ENCODE measurements around the gene KRT76. TPM values are rescaled to one million over a fixed set of nuclear protein-coding genes. Genes with fewer than 3 reads are reported as not detected.

KRT76 gene
- total and polyA plus RNA-seq, 2 experiments from 2014 or later, result not detected

DNA sequence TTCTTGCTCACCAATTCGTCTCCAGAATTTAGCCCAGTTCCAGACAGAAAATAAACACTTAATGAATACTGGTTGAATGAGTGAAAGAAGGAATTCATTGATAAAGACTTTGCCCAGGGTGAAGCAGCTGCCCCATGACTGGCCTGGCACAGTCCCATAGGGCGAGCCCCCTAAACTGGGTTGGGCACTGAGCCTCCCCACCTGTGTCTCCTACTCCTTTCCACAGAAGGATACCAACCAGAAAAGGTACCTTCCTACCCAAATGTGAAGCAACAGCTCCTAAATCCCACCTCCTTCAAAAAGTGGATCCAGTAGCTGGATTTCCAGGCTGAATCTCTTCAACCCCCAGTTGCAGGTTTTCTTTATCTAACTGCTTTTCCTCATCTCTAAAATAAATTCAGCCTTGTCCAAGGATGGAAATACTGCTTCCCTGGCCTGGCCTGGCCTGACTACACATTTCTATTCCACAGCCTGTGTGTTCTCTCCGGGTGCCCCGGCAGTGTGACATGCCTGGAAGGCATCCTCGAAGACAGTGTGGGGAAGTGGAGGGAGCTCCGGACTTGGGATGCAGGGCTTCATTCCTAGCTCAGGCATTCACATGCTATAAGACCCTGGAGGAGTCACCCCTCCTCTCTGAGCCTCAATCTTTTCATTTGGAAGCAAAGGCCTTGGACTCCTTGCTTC lies 11.2 kb upstream of the KRT76 start:
- Histone ChIP-seq H3K27me3 (replicated peaks; ENCODE audit: insufficient read depth) (peaks cover 69% of the 10 kb centered on the region), H4K20me1 (ENCODE audit: insufficient read depth) (no peaks in the 10 kb centered on the region), H3K36me3 (ENCODE audit: low read depth) (no peaks in the 10 kb centered on the region), H3K79me2 (ENCODE audit: insufficient read depth) (no peaks in the 10 kb centered on the region), H3K9me2 (ENCODE audit: insufficient read depth) (no peaks in the 10 kb centered on the region), H3K27ac (no peak overlapping the region), H3K4me2 (ENCODE audit: unreplicated experiment) (no peak overlapping the region), H3K9me3 (ENCODE audit: low read depth) (no peaks in the 10 kb centered on the region), H3F3A (ENCODE audit: insufficient read depth) (no peaks in the 10 kb centered on the region), H3K4me1 (ENCODE audit: insufficient read depth) (no peaks in the 10 kb centered on the region), H3K9ac (no peak overlapping the region), H2AFZ (no peak overlapping the region), H3K4me3 (no peak overlapping the region)
- no peak for TF ChIP-seq EZH2 (IDR thresholded peaks at IDR 0.05; ENCODE audit: insufficient read depth, poor library complexity, severe bottlenecking)
- TF ChIP-seq EZH2phosphoT487 (IDR thresholded peaks at IDR 0.05; ENCODE audit: insufficient read depth, low read depth), result no peak
- 62 to 70% methylated on average over 6 of the region's 6 CpGs for WGBS, 2 experiments (ENCODE audit: low coverage in 1 of 2, low lambda C conversion rate in 2 of 2, missing lambda C conversion rate in 2 of 2)
- no peak for DNase-seq
- in situ Hi-C loops (cut with MboI), result no loop called here

GRCh38 chr12:52787324-52788191 lies 10.4 kb upstream of the KRT76 start:
- H3K27me3 ChIP-seq (replicated peaks; ENCODE audit: insufficient read depth), result peaks cover 63% of the 10 kb centered on the region
- in situ Hi-C loops (cut with MboI), result no loop called here
- no peak overlapping the region for H3K27ac ChIP-seq
- no peak overlapping the region for H3K4me3 ChIP-seq
- TF ChIP-seq EZH2 (IDR thresholded peaks at IDR 0.05; ENCODE audit: insufficient read depth, poor library complexity, severe bottlenecking), result no peak
- TF ChIP-seq EZH2phosphoT487 (IDR thresholded peaks at IDR 0.05; ENCODE audit: insufficient read depth, low read depth), result no peak
- DNase-seq, result no peak
- no peaks in the 10 kb centered on the region for H3F3A ChIP-seq (ENCODE audit: insufficient read depth)
- H3K4me1 ChIP-seq (ENCODE audit: insufficient read depth), result no peaks in the 10 kb centered on the region
- 40 to 48% methylated on average over 6 of the region's 6 CpGs for WGBS, 2 experiments (ENCODE audit: low coverage in 1 of 2, low lambda C conversion rate in 2 of 2, missing lambda C conversion rate in 2 of 2)
- H2AFZ ChIP-seq, result no peak overlapping the region
- H3K79me2 ChIP-seq (ENCODE audit: insufficient read depth), result no peaks in the 10 kb centered on the region
- no peaks in the 10 kb centered on the region for H3K36me3 ChIP-seq (ENCODE audit: low read depth)
- H3K4me2 ChIP-seq (ENCODE audit: unreplicated experiment), result no peak overlapping the region
- H4K20me1 ChIP-seq (ENCODE audit: insufficient read depth), result no peaks in the 10 kb centered on the region
- H3K9me2 ChIP-seq (ENCODE audit: insufficient read depth), result no peaks in the 10 kb centered on the region
- no peak overlapping the region for H3K9ac ChIP-seq
- H3K9me3 ChIP-seq (ENCODE audit: low read depth), result no peaks in the 10 kb centered on the region

GRCh38 chr12:52784909-52785308 lies 7.8 kb upstream of the KRT76 start:
- Histone ChIP-seq H3K36me3 (ENCODE audit: low read depth) (no peaks in the 10 kb centered on the region), H3K4me2 (ENCODE audit: unreplicated experiment) (no peak overlapping the region), H3K9ac (no peak overlapping the region), H3K4me3 (no peak overlapping the region), H3K79me2 (ENCODE audit: insufficient read depth) (no peaks in the 10 kb centered on the region), H2AFZ (no peak overlapping the region), H3K27ac (no peak overlapping the region), H3K27me3 (replicated peaks; ENCODE audit: insufficient read depth) (peaks cover 67% of the 10 kb centered on the region), H3F3A (ENCODE audit: insufficient read depth) (no peaks in the 10 kb centered on the region), H3K9me3 (ENCODE audit: low read depth) (no peaks in the 10 kb centered on the region), H4K20me1 (ENCODE audit: insufficient read depth) (no peaks in the 10 kb centered on the region), H3K4me1 (ENCODE audit: insufficient read depth) (no peaks in the 10 kb centered on the region), H3K9me2 (ENCODE audit: insufficient read depth) (no peaks in the 10 kb centered on the region)
- TF ChIP-seq EZH2phosphoT487 (IDR thresholded peaks at IDR 0.05; ENCODE audit: insufficient read depth, low read depth), result no peak
- TF ChIP-seq EZH2 (IDR thresholded peaks at IDR 0.05; ENCODE audit: insufficient read depth, poor library complexity, severe bottlenecking), result no peak
- DNase-seq, result no peak
- in situ Hi-C loops (cut with MboI), result no loop called here
- 42 to 45% methylated on average over 3 of the region's 3 CpGs for WGBS, 2 experiments (ENCODE audit: low coverage in 1 of 2, low lambda C conversion rate in 2 of 2, missing lambda C conversion rate in 2 of 2)

DNA sequence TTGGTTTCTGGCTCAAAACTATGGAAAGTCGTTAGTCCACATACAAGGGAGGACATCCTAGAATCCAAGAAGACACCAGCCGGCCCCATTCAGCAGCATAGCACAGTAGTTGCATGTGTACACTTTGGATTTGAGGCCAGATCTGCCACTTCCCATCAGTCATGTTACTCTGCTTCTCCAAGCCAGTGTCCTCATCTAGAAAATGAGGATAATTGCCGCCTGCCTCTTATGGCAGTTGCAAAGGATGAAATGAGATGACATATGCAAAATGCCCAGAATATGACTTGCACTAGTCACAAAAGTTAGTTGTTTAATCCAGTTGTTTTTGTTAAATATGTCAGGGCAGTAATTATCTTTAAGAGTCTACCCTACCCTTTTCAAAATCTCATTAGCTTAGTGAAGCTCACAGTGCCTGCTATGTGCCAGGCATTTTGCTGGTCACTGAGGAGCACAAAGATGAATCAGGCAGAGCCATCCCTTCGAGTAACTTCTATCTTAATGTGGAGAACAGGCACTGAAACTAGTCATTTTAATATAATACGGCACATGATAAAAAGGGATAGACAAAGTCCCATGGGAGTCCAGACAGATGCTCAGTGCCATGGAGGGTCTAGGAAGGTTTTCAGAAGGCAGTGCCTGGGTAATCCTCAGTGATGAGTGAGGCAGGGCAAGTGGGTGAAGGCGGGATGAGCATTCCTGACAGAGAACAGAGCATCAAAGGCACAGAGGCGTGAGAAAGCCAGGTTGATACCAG lies 6.6 kb upstream of the KRT76 start:
- Histone ChIP-seq H4K20me1 (ENCODE audit: insufficient read depth) (no peaks in the 10 kb centered on the region), H3K9me2 (ENCODE audit: insufficient read depth) (no peaks in the 10 kb centered on the region), H3F3A (ENCODE audit: insufficient read depth) (no peaks in the 10 kb centered on the region), H3K79me2 (ENCODE audit: insufficient read depth) (no peaks in the 10 kb centered on the region), H3K4me2 (ENCODE audit: unreplicated experiment) (no peak overlapping the region), H3K36me3 (ENCODE audit: low read depth) (no peaks in the 10 kb centered on the region), H3K27ac (no peak overlapping the region), H3K9ac (no peak overlapping the region), H3K27me3 (replicated peaks; ENCODE audit: insufficient read depth) (peaks cover 67% of the 10 kb centered on the region), H3K4me3 (no peak overlapping the region), H3K9me3 (ENCODE audit: low read depth) (no peaks in the 10 kb centered on the region), H3K4me1 (ENCODE audit: insufficient read depth) (no peaks in the 10 kb centered on the region), H2AFZ (no peak overlapping the region)
- in situ Hi-C loops (cut with MboI), result no loop called here
- TF ChIP-seq EZH2 (IDR thresholded peaks at IDR 0.05; ENCODE audit: insufficient read depth, poor library complexity, severe bottlenecking) (no peak), EZH2phosphoT487 (IDR thresholded peaks at IDR 0.05; ENCODE audit: insufficient read depth, low read depth) (no peak)
- 40 to 44% methylated on average over 7 of the region's 7 CpGs for WGBS, 2 experiments (ENCODE audit: low coverage in 1 of 2, low lambda C conversion rate in 2 of 2, missing lambda C conversion rate in 2 of 2)
- no peak for DNase-seq

Data from GM23248 (cell line).